Progenitor cell of endocrine pancreas (in vitro differentiated cells): ENCODE results near the gene VDAC1. TPM values are rescaled to one million over a fixed set of nuclear protein-coding genes. Genes with fewer than 3 reads are reported as not detected.

Experiments
- DNase-seq: peaks from one replicate; pipeline ENCODE4 v3.0.0; 2021; ENCODE audit warnings: low spot score; ENCODE audit not compliant: unreplicated experiment
- H3K27ac Mint-ChIP-seq: 2 replicates; pipeline ENCODE4 v1.8.0; 2021; ENCODE audit warnings: mild to moderate bottlenecking, moderate library complexity, mixed read lengths
- H3K27me3 Mint-ChIP-seq: 2 replicates; pipeline ENCODE4 v1.8.0; 2021; ENCODE audit warnings: mixed read lengths
- H3K36me3 Mint-ChIP-seq: 2 replicates; pipeline ENCODE4 v1.8.0; 2022; ENCODE audit warnings: mixed read lengths; ENCODE audit not compliant: insufficient read depth
- H3K4me1 Mint-ChIP-seq: 2 replicates; pipeline ENCODE4 v1.8.0; 2021; ENCODE audit warnings: low read depth, mixed read lengths
- H3K4me3 Mint-ChIP-seq: 2 replicates; pipeline ENCODE4 v1.8.0; 2021; ENCODE audit warnings: low read depth, mild to moderate bottlenecking, moderate library complexity, mixed read lengths
- H3K9me3 Mint-ChIP-seq: 2 replicates; pipeline ENCODE4 v1.8.0; 2021; ENCODE audit warnings: low read depth, mixed read lengths
- CTCF ChIP-seq: fragments of 200-600 bp; sonication (generic); IDR thresholded peaks from one replicate; pipeline ENCODE4 v1.5.0; 2021; ENCODE audit warnings: antibody characterized with exemption, mild to moderate bottlenecking; ENCODE audit not compliant: unreplicated experiment
- total RNA-seq: library from RNA; stranded (reverse); gene quantifications from 2 replicates; pipeline ENCODE4 v1.2.1, GENCODE V29; 2021

VDAC1 gene
- total RNA-seq, 1 donor from 2014 or later: 123 TPM

- no peaks in the 10 kb centered on the region for H3K9me3 Mint-ChIP-seq
- H3K27ac Mint-ChIP-seq: no peak overlapping the region
- peaks cover 16% of the 10 kb centered on the region for H3K36me3 Mint-ChIP-seq
- no peaks in the 10 kb centered on the region for H3K27me3 Mint-ChIP-seq
- no peak for TF ChIP-seq CTCF
- no peak for DNase-seq
- peaks cover 18% of the 10 kb centered on the region for H3K4me1 Mint-ChIP-seq
- H3K4me3 Mint-ChIP-seq: no peak overlapping the region
These were observed 14.4 kb downstream of the VDAC1 start for GRCh38 chr5:133990396-133990795.

GRCh38 chr5:133985540-133986180 is 19.1 kb downstream of the VDAC1 start:
- Mint-ChIP-seq H3K27ac (no peak overlapping the region), H3K36me3 (peaks cover 20% of the 10 kb centered on the region), H3K27me3 (no peaks in the 10 kb centered on the region), H3K4me1 (no peaks in the 10 kb centered on the region), H3K9me3 (no peaks in the 10 kb centered on the region), H3K4me3 (no peak overlapping the region)
- TF ChIP-seq CTCF: no peak
- no peak for DNase-seq

- Mint-ChIP-seq H3K4me3 (no peak overlapping the region), H3K36me3 (peaks cover 19% of the 10 kb centered on the region), H3K27me3 (no peaks in the 10 kb centered on the region), H3K27ac (peak overlapping the region; percentile 58), H3K9me3 (no peaks in the 10 kb centered on the region), H3K4me1 (no peaks in the 10 kb centered on the region)
- DNase-seq: no peak
- no peak for TF ChIP-seq CTCF
These were observed 21.1 kb downstream of the VDAC1 start for GRCh38 chr5:133983674-133984073.

- Mint-ChIP-seq H3K4me3 (no peak overlapping the region), H3K36me3 (peaks cover 13% of the 10 kb centered on the region), H3K27ac (no peak overlapping the region), H3K9me3 (no peaks in the 10 kb centered on the region), H3K27me3 (no peaks in the 10 kb centered on the region), H3K4me1 (no peaks in the 10 kb centered on the region)
- TF ChIP-seq CTCF: no peak
- no peak for DNase-seq
These were observed 23.1 kb downstream of the VDAC1 start for GRCh38 chr5:133981714-133982113.

GRCh38 chr5:133980652-133981051 is 24.1 kb downstream of the VDAC1 start:
- H3K27ac Mint-ChIP-seq: no peak overlapping the region
- H3K4me1 Mint-ChIP-seq: no peaks in the 10 kb centered on the region
- no peaks in the 10 kb centered on the region for H3K27me3 Mint-ChIP-seq
- H3K4me3 Mint-ChIP-seq: no peak overlapping the region
- peaks cover 13% of the 10 kb centered on the region for H3K36me3 Mint-ChIP-seq
- H3K9me3 Mint-ChIP-seq: no peaks in the 10 kb centered on the region
- TF ChIP-seq CTCF: no peak
- DNase-seq: no peak
